Measurements from ENCODE around the gene POTEM. TPM values are rescaled to one million over a fixed set of nuclear protein-coding genes. Genes with fewer than 3 reads are reported as not detected.
"Not testable (repeated sequence)": the region's sequence is repeated elsewhere in the genome, so short reads cannot be mapped to it uniquely, and the experiment has no call there.

Gene POTEM
- 1.4 and 2.9 TPM in 2 replicates for total RNA-seq (2013; cell fraction: nucleolus; rRNA removed)
- not detected in 2 replicates for total RNA-seq (2014; rRNA removed)
- total RNA-seq (2014; rRNA removed; fragmentation: Illumina TruSeq; extraction: Trizol), result 0.09 TPM in 1 of 2 replicates, not detected in the other
- not detected in 2 replicates for total RNA-seq (2021)
- polyA plus RNA-seq (2011; ENCODE audit: low read depth), result not detected
- polyA plus RNA-seq (2011; rRNA removed), result not detected in 2 replicates
- not detected in 2 replicates for polyA plus RNA-seq (2011; cell fraction: cytosol; rRNA removed)
- polyA plus RNA-seq (2011; cell fraction: nucleus; rRNA removed), result not detected in 2 replicates
- not detected in 2 replicates for polyA plus RNA-seq (2012)
- 0.04 and 0.17 TPM in 2 replicates for polyA plus RNA-seq (2014; fragmentation: Illumina TruSeq; extraction: Trizol)
- polyA plus RNA-seq (2014; fragmentation: Nextera tagmentation; extraction: Ambion mirVana), result not detected
- polyA plus RNA-seq (2014; rRNA removed), result not detected in 2 replicates
- not detected for polyA plus RNA-seq (2016; fragmentation: Nextera tagmentation; extraction: Ambion mirVana)
- not detected in 2 replicates for polyA minus RNA-seq (2011; rRNA and poly(A)+ RNA removed)
- not detected in 2 replicates for polyA minus RNA-seq (2011; cell fraction: cytosol; rRNA and poly(A)+ RNA removed)
- 0.24 TPM in 1 of 2 replicates, not detected in the other for polyA minus RNA-seq (2011; cell fraction: nucleus; rRNA and poly(A)+ RNA removed)
- Bru-seq, nascent RNA, result not detected
- BruChase-seq, experiment 1, labeled RNA remaining after a 6-hour chase, result not detected
- BruChase-seq, experiment 2, labeled RNA remaining after a 2-hour chase, result not detected
- long read RNA-seq, experiment 1, result 0 reads
- long read RNA-seq, experiment 2, result 0 reads

DNA sequence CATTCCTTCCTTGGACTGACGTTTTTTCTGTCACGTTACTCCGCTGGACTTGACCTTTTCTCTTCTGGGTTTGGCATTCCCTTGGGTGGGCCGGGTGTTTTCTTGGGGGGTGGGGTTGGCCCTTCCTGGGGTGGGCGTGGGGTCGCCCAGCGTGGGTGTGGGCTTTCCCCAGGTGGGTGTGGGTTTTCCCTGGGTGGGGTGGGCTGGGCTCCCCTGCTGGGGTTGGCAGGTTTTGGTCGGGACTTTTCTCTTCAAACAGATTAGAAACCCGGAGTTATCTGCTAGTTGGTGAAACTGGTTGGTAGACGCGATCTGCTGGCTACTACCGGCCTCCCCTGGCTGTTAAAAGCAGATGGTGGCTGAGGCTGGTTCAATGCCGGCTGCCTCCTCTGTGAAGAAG lies at the start of gene POTEM:
TSS of gene POTEM (plus strand) at position 301 of the 400 bp plus-strand sequence. CDS start at position 353, 52 bp downstream.
- H3K27ac ChIP-seq (ENCODE audit: control insufficient read depth, insufficient read depth); H3K4me2 ChIP-seq (ENCODE audit: control insufficient read depth, insufficient read depth); FAIRE-seq; H3K4me3 ChIP-seq; H3K79me2 ChIP-seq (ENCODE audit: control insufficient read depth, insufficient read depth, low read length); H3K9ac ChIP-seq (ENCODE audit: control insufficient read depth, insufficient read depth, low read length); H3K9me3 ChIP-seq (replicated peaks; ENCODE audit: control insufficient read depth, insufficient read depth, low read length); H4K20me1 ChIP-seq (ENCODE audit: control insufficient read depth, insufficient read depth); H3K27me3 ChIP-seq (replicated peaks in 1 of 2; ENCODE audit: control insufficient read depth in 2 of 2, insufficient read depth in 2 of 2, low read length in 1 of 2); CTCF ChIA-PET; SMC1A ChIA-PET (ENCODE audit: uncharacterized antibody, unreplicated experiment); intact Hi-C loops (cut with micrococcal nuclease; ENCODE audit: unreplicated experiment); in situ Hi-C loops (cut with MboI); RAD21 ChIA-PET (ENCODE audit: unreplicated experiment); ATAC-seq; H3K36me3 ChIP-seq (ENCODE audit: control insufficient read depth in 2 of 2, insufficient read depth in 2 of 2, low read length in 1 of 2); BruUV-seq (replicated peaks); H3K4me1 ChIP-seq (ENCODE audit: control insufficient read depth, insufficient read depth, low read length); DNase-seq (ENCODE audit: low read depth, low spot score); POLR2A ChIA-PET; H2AFZ ChIP-seq (ENCODE audit: control insufficient read depth, low read depth, low read length): not testable (repeated sequence)
- WGBS (ENCODE audit: insufficient coverage, insufficient replicate concordance, low lambda C conversion rate, missing lambda C conversion rate), result no CpG with 5 or more reads among the region's 13 CpGs

- H3K36me3 ChIP-seq (ENCODE audit: control insufficient read depth in 2 of 2, insufficient read depth in 2 of 2, low read length in 1 of 2); SMC1A ChIA-PET (ENCODE audit: uncharacterized antibody, unreplicated experiment); H3K4me2 ChIP-seq (ENCODE audit: control insufficient read depth, insufficient read depth); H4K20me1 ChIP-seq (ENCODE audit: control insufficient read depth, insufficient read depth); H3K27me3 ChIP-seq (replicated peaks in 1 of 2; ENCODE audit: control insufficient read depth in 2 of 2, insufficient read depth in 2 of 2, low read length in 1 of 2); BruUV-seq (replicated peaks); H3K9ac ChIP-seq (ENCODE audit: control insufficient read depth, insufficient read depth, low read length); DNase-seq (ENCODE audit: low read depth, low spot score); in situ Hi-C loops (cut with MboI); RAD21 ChIA-PET (ENCODE audit: unreplicated experiment); H3K4me1 ChIP-seq (ENCODE audit: control insufficient read depth, insufficient read depth, low read length); CTCF ChIA-PET; H3K27ac ChIP-seq (ENCODE audit: control insufficient read depth, insufficient read depth); FAIRE-seq; H2AFZ ChIP-seq (ENCODE audit: control insufficient read depth, low read depth, low read length); H3K4me3 ChIP-seq; intact Hi-C loops (cut with micrococcal nuclease; ENCODE audit: unreplicated experiment); ATAC-seq; H3K9me3 ChIP-seq (replicated peaks; ENCODE audit: control insufficient read depth, insufficient read depth, low read length); H3K79me2 ChIP-seq (ENCODE audit: control insufficient read depth, insufficient read depth, low read length); POLR2A ChIA-PET: not testable (repeated sequence)
- no CpG with 5 or more reads among the region's 8 CpGs for WGBS (ENCODE audit: insufficient coverage, insufficient replicate concordance, low lambda C conversion rate, missing lambda C conversion rate)
Observed at GRCh38 chr14:18918345-18918744, 48.9 kb upstream of the POTEM start.

- CTCF ChIA-PET; RAD21 ChIA-PET (ENCODE audit: unreplicated experiment); H3K4me1 ChIP-seq (ENCODE audit: control insufficient read depth, insufficient read depth, low read length); H3K9ac ChIP-seq (ENCODE audit: control insufficient read depth, insufficient read depth, low read length); FAIRE-seq; intact Hi-C loops (cut with micrococcal nuclease; ENCODE audit: unreplicated experiment); H4K20me1 ChIP-seq (ENCODE audit: control insufficient read depth, insufficient read depth); H3K4me3 ChIP-seq; H3K27ac ChIP-seq (ENCODE audit: control insufficient read depth, insufficient read depth); H3K4me2 ChIP-seq (ENCODE audit: control insufficient read depth, insufficient read depth); H2AFZ ChIP-seq (ENCODE audit: control insufficient read depth, low read depth, low read length); SMC1A ChIA-PET (ENCODE audit: uncharacterized antibody, unreplicated experiment); BruUV-seq (replicated peaks); POLR2A ChIA-PET; in situ Hi-C loops (cut with MboI); H3K9me3 ChIP-seq (replicated peaks; ENCODE audit: control insufficient read depth, insufficient read depth, low read length); H3K79me2 ChIP-seq (ENCODE audit: control insufficient read depth, insufficient read depth, low read length); DNase-seq (ENCODE audit: low read depth, low spot score); H3K36me3 ChIP-seq (ENCODE audit: control insufficient read depth in 2 of 2, insufficient read depth in 2 of 2, low read length in 1 of 2); H3K27me3 ChIP-seq (replicated peaks in 1 of 2; ENCODE audit: control insufficient read depth in 2 of 2, insufficient read depth in 2 of 2, low read length in 1 of 2); ATAC-seq: not testable (repeated sequence)
- WGBS (ENCODE audit: insufficient coverage, insufficient replicate concordance, low lambda C conversion rate, missing lambda C conversion rate), result 80% methylated on average over 5 of the region's 19 CpGs
Observed at GRCh38 chr14:18920052-18920451, 47.2 kb upstream of the POTEM start.

All from GM12878 (cell line).